NB4 (cell line): ENCODE measurements around the gene ZSCAN10.

Experiments
- DNase-seq: peaks from one replicate; pipeline ENCODE4 v3.0.0; 2010; ENCODE audit warnings: low read depth
- H3K4me3 ChIP-seq: one replicate; pipeline ENCODE4 v1.5.1; 2011; ENCODE audit warnings: mild to moderate bottlenecking, low read depth, low read length, moderate library complexity
- CTCF ChIP-seq: IDR thresholded peaks from one replicate; pipeline ENCODE4 v1.5.1; 2012; ENCODE audit warnings: low read depth, low read length
- MAX ChIP-seq: IDR thresholded peaks from 2 replicates; pipeline ENCODE4 v1.6.1; 2011; ENCODE audit warnings: low read depth, low read length
- MYC ChIP-seq: IDR thresholded peaks from 2 replicates; pipeline ENCODE4 v1.6.1; 2011; ENCODE audit warnings: low read depth, low read length
- POLR2A ChIP-seq: IDR thresholded peaks from 2 replicates; pipeline ENCODE4 v1.6.1; 2011; ENCODE audit warnings: mild to moderate bottlenecking; ENCODE audit not compliant: insufficient read length; ENCODE audit errors: extremely low read depth

ZSCAN10 gene

GRCh38 chr16:3046641-3047386 lies 52.3 kb downstream of the ZSCAN10 start:
- peak overlapping the region; percentile 44 for H3K4me3 ChIP-seq
- no peak for TF ChIP-seq POLR2A
- DNase-seq, result peak; percentile 55

- H3K4me3 ChIP-seq, result peak within 1 kb of the TSS; percentile 58
- DNase-seq, result peak; percentile 83
- TF ChIP-seq MAX (0 out of 2 replicates have a peak, but pooled peaks have one; percentile 32), POLR2A (no peak), MYC (no peak)
Observed at GRCh38 chr16:3045758-3046640, 53.1 kb downstream of the ZSCAN10 start, which contains the start of gene MMP25. Gene MMP25, plus strand, starts transcription at chr16:3046561. Its CDS starts 357 bp downstream, at chr16:3046918.

GRCh38 chr16:3044708-3045107 lies 54.4 kb downstream of the ZSCAN10 start:
- H3K4me3 ChIP-seq, result peak overlapping the region; percentile 32
- DNase-seq, result no peak
- TF ChIP-seq MAX, result no peak
- TF ChIP-seq POLR2A, result no peak

- H3K4me3 ChIP-seq, result no peak overlapping the region
- TF ChIP-seq CTCF, result no peak
- no peak for TF ChIP-seq POLR2A
- TF ChIP-seq MAX, result no peak
- no peak for TF ChIP-seq MYC
- DNase-seq, result peak; percentile 69
Observed at GRCh38 chr16:3042376-3042775, 56.7 kb downstream of the ZSCAN10 start.

GRCh38 chr16:3038896-3039295 lies 60.2 kb downstream of the ZSCAN10 start:
- no peak for DNase-seq
- TF ChIP-seq POLR2A, result no peak
- TF ChIP-seq CTCF, result no peak
- no peak for TF ChIP-seq MYC
- TF ChIP-seq MAX, result no peak
- no peak overlapping the region for H3K4me3 ChIP-seq
